Measurements from ENCODE around the gene SMG5. TPM values are rescaled to one million over a fixed set of nuclear protein-coding genes. Genes with fewer than 3 reads are reported as not detected.

SMG5 gene
- total RNA-seq, 1 experiment from 2014 or later: 109 TPM

GRCh38 chr1:156214024-156214748 lies 68.4 kb downstream of the SMG5 start:
- peaks cover 16% of the 10 kb centered on the region for H3K36me3 Mint-ChIP-seq
- ChIA-PET CTCF (interaction anchor here (1.2 to 4.4 kb wide), 7 partner anchors 11 to 91 kb away, joined by 3 to 71 read pairs (median 7); partner anchors contain the start of gene SMG5), POLR2A (interaction anchor here (1.1 to 1.2 kb wide), 2 partner anchors 33 to 50 kb away, joined by 3 to 4 read pairs; no protein-coding TSS in a partner anchor)
- DNase-seq (ENCODE audit: low spot score) (no peak), ATAC-seq (no peak)
- peaks cover 18% of the 10 kb centered on the region for H3K4me1 Mint-ChIP-seq
- no peaks in the 10 kb centered on the region for H3K27me3 Mint-ChIP-seq (ENCODE audit: low read depth)
- H3K4me3 Mint-ChIP-seq: peak overlapping the region; percentile 94
- H3K27ac Mint-ChIP-seq: peak overlapping the region; percentile 94
- TF ChIP-seq, protein P1, sequence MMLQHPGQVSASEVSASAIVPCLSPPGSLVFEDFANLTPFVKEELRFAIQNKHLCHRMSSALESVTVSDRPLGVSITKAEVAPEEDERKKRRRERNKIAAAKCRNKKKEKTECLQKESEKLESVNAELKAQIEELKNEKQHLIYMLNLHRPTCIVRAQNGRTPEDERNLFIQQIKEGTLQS (CRISPR knock-in tag; conservative IDR thresholded peaks at IDR 0.05): no peak
- TF ChIP-seq IRF1 (CRISPR knock-in tag; IDR thresholded peaks at IDR 0.05) (no peak), TEAD1 (CRISPR knock-in tag; IDR thresholded peaks at IDR 0.05) (no peak), ARID4B (CRISPR knock-in tag; IDR thresholded peaks at IDR 0.05; ENCODE audit: borderline replicate concordance) (no peak), TP53 (CRISPR knock-in tag; IDR thresholded peaks at IDR 0.05) (no peak), PRDM15 (CRISPR knock-in tag; IDR thresholded peaks at IDR 0.05) (no peak), IRF2 (CRISPR knock-in tag; IDR thresholded peaks at IDR 0.05; ENCODE audit: borderline replicate concordance, low read depth) (no peak), ZNF232 (CRISPR knock-in tag; IDR thresholded peaks at IDR 0.05) (no peak), CREM (CRISPR knock-in tag; IDR thresholded peaks at IDR 0.05) (no peak), NFE2L1 (CRISPR knock-in tag; IDR thresholded peaks at IDR 0.05) (no peak), ZNF263 (CRISPR knock-in tag; IDR thresholded peaks at IDR 0.05; ENCODE audit: low read depth) (no peak), ZNF121 (CRISPR knock-in tag; IDR thresholded peaks at IDR 0.05) (no peak), SMAD3 (CRISPR knock-in tag; IDR thresholded peaks at IDR 0.05; ENCODE audit: borderline replicate concordance) (no peak), ZNF396 (CRISPR knock-in tag; IDR thresholded peaks at IDR 0.05; ENCODE audit: borderline replicate concordance) (no peak)
- TF ChIP-seq, protein P2, sequence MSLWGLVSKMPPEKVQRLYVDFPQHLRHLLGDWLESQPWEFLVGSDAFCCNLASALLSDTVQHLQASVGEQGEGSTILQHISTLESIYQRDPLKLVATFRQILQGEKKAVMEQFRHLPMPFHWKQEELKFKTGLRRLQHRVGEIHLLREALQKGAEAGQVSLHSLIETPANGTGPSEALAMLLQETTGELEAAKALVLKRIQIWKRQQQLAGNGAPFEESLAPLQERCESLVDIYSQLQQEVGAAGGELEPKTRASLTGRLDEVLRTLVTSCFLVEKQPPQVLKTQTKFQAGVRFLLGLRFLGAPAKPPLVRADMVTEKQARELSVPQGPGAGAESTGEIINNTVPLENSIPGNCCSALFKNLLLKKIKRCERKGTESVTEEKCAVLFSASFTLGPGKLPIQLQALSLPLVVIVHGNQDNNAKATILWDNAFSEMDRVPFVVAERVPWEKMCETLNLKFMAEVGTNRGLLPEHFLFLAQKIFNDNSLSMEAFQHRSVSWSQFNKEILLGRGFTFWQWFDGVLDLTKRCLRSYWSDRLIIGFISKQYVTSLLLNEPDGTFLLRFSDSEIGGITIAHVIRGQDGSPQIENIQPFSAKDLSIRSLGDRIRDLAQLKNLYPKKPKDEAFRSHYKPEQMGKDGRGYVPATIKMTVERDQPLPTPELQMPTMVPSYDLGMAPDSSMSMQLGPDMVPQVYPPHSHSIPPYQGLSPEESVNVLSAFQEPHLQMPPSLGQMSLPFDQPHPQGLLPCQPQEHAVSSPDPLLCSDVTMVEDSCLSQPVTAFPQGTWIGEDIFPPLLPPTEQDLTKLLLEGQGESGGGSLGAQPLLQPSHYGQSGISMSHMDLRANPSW (CRISPR knock-in tag; conservative IDR thresholded peaks at IDR 0.05; ENCODE audit: low read depth): no peak
- H3K9me3 Mint-ChIP-seq: no peaks in the 10 kb centered on the region

Data from WTC11 (cell line).